Fibroblast of skin of left quadriceps (primary cell): Measurements from ENCODE around the gene SRPRA.
"Not testable (repeated sequence)": the region's sequence is repeated elsewhere in the genome, so short reads cannot be mapped to it uniquely, and the experiment has no call there.

Experiments
- DNase-seq, 2 experiments: peaks; one replicate each; pipeline ENCODE4 v3.0.0-alpha.2; 2013; ENCODE audit warnings: low read depth in 2 of 2

SRPRA gene

DNA sequence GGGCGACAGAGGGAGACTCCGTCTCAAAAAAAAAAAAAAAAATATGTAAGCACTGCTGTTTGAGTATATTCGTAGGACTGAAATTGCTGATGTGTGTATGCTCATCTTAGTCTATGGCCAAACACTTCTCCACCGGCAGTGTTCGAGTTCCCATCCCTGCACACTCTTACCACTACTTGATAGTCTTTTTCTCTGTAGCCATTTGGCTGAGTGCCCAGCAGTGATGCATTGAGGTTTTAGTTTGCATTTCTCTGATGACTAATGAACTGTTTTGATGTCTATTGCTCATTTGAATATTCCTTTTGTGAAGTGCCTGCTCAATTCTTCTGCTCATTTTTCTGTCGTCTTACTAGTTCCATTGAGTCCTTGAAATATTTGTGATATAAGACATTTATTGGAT is 16.1 kb upstream of the SRPRA start:
- DNase-seq, result peak; percentile 93 to 94

DNA sequence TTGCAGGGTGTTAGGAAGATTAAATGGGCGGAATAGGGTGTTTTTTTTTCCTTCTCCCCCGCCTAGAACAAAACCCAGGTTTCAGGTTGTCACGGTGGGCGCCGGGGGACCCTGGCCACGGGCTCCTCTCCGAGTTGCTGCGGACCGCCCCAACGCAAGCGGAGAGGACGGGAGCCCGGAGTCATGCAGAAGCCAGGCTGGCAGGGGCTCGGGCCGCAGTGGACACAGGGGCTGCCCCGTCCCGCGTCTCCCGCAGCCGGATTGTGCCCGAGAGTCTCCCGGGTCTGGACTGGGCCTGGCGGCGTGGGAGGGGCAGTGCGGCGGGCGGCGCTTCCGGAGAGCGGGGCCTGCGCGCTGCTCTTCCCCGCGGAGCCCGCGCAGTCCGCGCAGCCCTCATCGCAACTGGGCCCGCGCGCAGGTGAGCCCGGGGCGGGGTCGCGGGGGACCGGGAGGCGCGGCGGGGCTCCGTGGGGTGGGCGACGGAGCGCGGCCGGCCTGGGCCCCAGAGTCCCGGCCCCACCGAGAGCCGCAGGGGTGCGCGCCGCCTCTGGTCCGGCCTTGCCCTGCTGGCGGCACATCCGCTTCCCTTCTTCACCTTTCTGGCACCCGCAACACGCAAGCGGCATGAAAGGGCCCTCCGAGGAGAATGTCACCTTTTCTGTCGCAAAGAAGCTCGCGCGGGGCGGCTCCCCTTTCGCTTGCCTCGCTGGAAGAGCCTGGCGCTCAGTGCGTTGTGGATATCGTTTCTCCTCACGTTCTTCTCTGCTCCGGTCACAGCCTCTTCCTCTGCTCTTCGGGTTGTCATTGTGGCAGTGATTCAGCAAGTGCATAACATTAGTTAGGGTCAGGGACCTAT is 14.3 kb upstream of the SRPRA start, which contains the start of gene TIRAP:
TSS of gene TIRAP (plus strand) at position 358 of the 856 bp plus-strand sequence. CDS start 7,802 bp downstream, outside the sequence.
- DNase-seq, result no peak

DNA sequence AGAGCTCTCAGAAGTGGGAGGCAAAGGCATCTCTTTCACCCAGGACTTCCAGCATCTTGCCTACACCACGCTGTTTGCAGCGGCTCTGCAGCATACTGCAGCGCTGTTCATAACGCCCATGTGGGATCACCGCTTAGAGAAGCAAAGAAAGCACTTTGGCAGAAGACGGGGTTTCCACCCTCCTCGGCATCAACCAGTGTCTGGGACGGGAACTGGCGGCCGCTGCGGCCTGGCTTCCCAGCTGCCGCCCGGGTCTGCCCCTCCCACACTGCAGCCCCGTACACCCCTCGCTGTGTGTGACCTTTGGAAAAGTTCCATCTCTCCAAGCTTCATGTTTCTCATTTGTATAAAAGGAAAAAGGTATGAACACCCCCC is 13.7 kb upstream of the SRPRA start:
- no peak for DNase-seq

DNA sequence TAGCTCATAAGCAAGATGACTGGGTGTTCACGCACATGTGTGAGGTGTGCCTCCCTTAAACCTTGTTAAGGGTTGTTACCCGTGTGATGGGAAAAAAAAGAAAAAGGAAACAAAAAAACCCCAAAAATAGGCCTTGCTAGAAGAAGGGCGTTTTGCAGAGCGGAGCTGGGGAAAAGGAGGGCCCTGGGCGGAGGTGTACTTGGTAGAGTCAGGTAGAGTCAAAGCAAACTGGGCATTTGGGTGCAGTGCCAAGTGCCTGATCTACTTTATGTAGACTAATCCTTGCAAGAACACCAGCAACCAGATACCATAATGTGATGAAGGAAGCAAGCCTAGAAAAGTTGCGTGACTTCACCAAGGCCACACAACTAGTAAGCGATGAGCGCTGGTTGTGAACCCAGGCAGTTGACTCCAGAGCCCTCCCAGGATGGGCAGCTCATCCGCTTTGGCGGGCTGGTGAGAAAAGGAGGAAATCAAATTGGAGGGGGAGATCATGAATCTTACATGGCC is 13.0 kb upstream of the SRPRA start:
- DNase-seq, result no peak

DNA sequence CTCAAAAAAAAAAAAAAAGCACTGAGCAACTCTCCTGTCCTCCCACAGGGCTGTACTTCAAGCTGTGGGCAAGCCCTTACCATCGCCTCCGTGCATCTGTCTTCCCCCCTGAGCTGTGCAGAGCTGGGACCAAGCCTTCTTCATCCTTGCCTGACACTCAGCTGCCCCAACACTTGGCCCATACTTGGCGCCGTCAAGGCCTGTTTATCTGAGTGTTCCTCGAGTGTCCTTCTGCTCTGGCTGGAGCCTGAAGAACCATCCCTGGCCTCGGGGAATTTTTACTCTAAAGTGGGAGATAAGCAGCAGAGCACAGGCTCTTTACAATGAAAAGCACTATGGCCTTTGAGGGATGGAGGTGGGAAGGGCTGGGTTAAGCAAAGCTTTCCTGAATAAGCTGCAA is 12.6 kb upstream of the SRPRA start:
- no peak for DNase-seq

DNA sequence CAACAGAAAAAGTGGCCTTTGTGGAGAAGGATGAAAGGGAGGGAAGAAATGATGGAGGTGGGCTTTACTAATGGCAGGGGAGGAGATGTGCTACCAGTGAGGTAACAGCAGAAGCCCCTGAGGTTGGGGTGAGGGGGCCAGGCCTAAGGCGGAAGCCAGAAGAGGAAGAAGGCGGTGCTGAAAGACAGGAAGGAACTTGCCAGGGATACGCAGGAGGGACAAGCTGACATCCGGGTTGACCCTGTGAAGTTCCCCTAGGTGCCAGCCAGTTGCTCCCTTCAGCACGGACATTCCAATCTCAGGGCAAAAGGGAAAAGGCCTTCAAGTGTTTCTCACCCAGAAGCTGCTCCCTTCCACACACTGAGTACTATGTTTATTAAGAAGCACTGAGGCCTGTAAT is 11.9 kb upstream of the SRPRA start:
- DNase-seq, result no peak

DNA sequence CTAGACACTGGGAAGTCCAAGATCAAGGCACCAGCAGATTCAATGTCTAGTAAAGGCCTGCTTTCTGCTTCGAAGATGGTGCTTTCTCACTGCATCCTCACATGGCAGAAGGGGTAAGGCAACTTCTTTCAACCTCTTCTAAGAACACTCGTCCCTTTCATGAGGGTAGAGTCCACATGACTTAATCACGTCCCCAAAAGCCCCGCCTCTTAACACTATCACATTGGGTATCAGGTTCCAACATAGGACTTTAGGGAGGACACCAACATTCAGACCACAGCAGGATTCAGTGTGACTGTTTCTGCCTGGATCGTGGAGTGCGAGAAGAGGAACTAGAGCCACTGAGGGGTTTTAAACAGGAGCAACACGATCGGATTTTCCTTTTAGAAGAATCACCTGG is 10.5 kb upstream of the SRPRA start:
- DNase-seq, result no peak

DNA sequence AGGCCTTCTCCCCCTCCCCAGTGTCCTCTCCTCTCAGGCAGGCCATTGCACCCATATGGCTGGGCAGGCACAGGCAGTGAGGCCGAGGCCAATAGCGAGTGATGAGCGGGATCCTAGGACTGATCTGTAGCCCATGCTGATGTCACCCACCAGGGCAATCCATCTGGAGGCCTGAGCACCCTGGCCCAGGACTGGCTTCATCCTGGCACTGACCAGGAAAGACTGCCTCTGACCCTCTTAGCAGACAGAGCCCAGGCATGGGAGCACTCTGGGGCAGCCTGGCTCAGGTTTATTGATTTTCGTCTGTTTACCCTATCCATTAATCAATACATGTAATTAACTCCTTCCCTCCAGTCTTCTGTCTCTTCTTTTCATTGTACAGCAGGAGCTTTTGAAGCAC is 9.1 kb upstream of the SRPRA start:
- DNase-seq, result no peak

DNA sequence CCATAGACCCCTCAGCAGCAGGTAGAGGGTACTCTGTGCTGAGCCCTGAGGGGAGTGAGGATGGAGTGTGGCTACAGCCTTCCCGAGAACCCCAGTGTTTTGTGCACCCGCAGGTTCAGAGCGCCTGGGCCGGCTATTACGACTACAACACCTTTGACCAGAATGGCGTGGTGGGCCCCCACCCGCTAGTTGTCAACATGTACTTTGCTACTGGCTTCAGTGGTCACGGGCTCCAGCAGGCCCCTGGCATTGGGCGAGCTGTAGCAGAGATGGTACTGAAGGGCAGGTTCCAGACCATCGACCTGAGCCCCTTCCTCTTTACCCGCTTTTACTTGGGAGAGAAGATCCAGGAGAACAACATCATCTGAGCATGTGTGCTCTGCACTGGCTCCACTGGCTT is 8.6 kb upstream of the SRPRA start:
- no peak for DNase-seq

DNA sequence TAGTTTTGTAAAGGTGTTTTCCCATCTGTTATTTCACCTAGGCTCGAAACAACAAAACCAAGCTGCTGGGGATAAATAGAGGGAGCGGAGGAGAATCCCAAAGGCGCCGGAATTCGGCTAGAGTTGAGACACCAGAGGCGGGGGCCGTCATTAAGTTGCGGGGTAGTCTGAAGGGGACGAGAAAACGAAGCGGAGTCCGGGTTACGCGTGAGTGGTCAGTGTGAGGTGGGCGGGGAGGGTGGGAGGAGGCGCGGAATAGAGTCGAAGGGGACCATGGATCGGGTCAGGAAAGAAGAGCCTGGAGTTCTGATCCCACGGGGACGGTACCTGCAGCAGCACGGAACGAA is 361 bp downstream of the SRPRA start:
- DNase-seq, result no peak

DNA sequence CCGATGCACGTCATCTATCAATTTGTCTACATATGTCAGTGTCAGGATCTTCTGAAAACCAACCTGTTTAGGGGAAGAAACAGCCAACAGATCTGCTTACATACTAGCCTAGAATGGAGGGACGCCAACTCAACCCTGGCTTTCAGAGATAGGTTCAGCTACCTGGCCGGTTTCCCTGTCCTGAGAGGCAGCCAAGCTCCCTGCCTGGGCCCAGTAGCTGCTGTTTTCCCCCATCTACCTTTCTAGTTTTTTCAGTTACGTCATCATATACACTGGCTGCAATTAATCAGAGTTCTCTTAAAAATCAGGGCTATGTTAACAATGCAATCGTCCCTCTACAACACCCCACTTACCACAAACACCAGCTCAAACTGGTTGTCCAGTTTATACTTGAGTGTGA is 1.0 kb downstream of the SRPRA start:
- DNase-seq, result no peak

DNA sequence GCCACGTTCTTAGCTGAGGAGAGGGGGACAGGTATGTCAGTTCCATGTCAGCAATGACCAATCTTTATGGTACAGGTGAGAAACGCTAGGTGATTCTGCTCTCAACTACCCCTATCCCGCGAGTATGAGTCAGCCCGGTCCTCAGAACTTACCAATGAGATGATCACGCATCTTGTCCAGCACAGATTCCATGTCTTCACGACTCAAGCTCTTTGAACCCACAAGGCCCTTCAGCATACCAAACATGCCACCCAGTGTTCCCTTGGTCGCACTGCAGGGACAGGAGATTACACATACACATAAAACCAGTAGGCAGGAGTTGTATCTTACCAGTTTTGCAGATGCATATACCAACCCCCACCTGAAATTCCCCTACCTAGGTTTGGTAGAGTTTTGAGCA is 2.9 kb downstream of the SRPRA start:
- no peak for DNase-seq

DNA sequence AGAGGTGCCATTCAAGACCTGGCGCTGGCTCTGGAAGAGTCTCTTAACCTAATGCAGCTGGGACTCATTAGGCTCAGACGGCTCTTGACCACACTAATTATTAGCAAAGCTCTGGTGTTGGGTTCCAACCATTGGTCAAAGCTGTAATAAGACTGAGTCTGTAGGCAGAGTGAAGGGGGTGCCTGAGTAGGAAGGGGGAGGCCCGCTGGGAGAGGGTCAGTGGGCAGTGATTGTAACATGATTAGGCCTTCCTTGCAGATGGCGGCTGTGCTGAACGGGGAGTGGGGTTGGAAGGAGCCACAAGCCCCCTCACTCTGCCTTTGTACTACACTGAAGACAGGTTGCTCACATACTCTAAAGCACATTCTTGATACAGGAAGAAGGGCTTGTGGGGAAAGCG is 5.2 kb downstream of the SRPRA start:
- no peak for DNase-seq

DNA sequence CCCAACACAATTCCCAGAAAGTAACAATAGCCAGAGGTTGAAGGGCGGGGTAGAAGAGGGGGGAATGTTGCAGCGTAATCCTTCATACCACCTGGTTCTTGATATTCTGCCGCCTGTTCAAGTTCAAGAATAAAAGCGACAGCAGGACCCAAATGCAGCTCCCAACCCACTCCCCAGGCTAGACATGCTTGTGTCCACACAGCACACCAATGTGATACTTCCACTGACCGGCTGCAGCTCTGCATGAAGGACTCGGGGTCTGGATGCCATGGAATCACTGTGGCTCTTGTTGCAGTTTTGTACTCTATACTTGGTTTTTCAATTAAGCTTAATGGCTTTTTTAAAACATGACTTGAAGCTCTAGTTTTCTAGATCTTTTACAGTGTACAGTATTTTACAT is 6.5 kb downstream of the SRPRA start:
- DNase-seq, result no peak

DNA sequence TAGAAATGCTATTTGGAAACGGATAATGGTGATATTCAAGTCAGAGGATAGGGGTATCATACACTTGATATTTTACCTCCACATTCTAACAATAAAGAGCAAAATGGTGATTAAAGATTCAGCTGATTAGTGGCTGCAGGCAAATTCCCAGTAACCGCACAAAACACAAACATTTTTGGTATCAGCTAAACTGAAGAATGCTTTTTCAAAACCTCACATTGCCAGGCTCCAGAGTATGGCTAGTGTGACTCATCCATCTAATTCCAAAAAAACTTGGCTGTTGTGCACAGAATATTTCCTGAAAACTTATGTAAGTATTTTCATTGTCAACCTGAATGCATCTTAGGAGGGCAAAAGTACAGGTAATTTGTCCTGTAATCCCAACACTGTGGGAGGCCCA is 10.9 kb downstream of the SRPRA start:
- peak; percentile 31 to 33 for DNase-seq

DNA sequence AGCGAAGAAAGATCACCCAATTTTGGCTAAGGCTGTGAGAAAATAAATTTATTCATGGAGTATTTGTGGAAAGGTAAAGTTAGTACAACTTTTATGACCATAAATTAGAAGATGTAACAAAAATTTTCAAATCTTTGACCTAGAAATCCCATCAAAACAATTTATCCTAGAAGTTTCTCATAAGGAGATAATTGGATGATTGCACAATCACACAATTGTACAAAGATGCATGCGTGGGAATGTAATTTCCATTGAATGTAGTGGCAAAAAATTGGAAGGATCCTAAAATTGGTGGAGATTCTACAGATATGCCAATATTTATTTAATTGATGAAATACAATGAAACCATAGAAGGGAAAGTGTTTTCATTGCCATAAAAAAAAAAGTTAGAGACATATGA is 11.6 kb downstream of the SRPRA start:
- no peak for DNase-seq

DNA sequence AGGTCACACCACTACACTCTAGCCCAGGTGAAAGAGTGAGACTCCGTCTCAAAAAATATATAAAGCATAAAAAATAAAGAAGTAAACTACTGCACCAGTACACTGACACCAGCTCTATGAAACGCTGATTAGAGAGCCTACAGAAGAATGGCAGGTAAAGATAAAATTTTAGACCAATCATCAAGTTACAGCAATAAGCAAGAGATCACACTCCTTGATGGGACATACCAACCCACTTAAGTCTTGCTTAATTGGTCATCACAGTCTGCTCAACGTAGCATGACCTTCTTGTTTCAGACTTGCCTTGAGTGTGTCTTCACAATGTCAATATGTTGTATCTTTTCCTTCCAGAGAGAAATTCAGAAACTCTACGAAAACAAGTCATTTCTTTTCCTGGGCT is 12.5 kb downstream of the SRPRA start:
- DNase-seq, result no peak

DNA sequence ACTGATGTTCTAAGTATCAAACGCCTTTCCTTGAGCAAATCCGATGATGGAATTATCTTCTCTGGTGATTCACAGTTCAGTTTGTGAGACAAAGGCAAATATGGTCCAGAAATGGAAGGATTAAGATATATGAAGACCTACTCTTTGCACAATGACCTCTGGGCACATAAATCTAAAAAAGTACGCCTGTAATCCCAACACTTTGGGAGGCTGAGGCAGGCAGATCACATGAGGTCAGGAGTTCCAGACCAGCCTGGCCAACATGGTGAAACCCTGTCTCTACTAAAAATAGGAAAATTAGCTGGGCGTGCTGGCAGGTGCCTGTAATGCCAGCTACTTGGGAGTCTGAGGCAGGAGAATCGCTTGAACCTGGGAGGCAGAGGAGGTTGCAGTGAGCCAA is 13.2 kb downstream of the SRPRA start:
- DNase-seq, result not testable (repeated sequence)

DNA sequence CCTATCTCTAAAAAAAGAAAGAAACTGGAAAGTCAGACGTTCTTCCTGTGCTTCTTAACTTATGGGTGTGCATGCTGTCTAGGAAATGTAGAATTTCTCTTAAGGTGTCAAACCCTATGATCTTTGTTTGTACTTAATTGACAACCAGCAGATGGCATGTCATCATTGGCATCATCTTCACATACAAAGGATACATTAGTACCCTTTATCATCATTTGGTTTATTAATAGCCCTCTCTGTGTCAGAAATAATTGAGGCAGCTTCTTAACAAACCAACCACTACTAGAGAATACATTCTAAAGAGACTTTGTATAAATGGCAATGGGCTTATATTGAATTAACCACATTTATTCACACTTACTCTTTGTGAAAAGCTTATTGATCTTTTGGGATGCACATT is 13.9 kb downstream of the SRPRA start:
- DNase-seq, result no peak

DNA sequence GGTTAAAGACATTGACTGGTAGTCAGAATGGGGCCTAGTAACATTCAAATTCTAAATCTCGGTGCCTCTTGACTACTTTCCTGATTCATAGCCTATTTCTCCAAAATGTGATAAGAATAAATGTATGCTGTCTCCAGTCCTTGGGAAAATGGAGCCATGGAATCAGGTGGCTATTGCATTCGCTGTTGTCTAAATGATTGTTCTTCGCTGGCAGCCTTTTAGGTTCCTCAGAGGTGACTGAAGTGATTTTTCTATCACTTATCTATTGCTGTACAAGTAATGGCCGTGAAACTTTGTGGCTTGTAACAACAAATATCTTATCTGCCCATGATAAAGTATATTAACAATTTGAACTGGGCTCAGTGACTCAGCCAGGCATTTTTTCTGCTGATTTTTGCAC is 15.4 kb downstream of the SRPRA start:
- DNase-seq, result no peak

DNA sequence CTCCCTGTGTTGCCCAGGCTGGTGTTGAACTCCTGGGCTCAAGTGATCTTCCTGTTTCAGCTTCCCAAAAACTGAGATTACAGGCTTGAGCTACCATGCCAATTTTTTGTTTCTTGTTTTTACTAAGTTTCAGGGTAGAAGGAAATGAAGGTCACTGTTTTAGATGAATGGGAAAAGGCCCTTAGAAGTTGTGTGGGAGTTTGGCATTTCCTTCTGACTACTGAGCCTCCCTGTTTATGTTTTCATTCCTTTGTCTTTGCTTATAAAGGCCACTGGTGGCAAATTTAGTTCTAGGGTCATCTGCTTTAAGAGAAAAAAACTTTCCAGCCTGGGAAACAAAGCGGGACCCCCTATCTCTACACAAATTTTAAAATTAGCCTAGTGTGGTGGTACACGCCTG is 22.1 kb downstream of the SRPRA start:
- no peak for DNase-seq

DNA sequence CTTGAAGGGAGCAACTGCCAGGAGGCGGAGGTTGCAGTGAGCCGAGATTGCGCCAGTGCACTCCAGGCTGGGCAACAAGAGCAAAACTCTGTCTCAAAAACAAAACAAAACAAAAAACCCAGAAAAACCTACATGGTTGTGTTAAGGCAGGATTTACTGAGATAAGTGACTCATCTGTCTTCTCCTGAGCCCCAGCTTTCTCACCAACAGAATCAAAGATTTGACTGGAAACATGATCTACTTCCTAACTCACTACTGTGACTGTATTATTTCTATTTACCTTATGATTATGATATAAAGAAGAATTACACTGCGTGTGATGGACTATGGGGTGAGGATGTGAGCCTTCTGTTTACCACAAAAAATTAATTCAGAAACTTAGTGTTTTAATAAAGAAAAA is 35.3 kb downstream of the SRPRA start:
- no peak for DNase-seq

DNA sequence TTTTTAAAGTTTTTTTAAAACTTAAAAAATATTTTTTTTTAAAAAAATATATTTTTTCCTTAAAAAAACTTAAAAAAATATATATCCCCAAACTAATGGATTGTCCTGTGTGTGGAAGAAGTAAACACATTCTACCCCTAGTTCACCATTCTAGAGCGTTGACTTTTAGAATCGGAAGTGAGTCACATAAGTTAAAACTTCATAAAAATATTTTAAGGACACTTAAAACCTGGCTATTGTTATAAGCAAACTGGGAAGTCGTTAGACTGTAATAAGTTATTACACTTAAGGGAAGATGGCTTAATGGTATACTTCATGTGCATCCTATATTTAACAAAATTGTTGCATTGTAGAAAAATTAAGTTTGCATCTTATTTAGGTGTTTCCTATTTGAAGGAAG is 36.0 kb downstream of the SRPRA start:
- no peak for DNase-seq
